ENCODE results near the gene MANBA.
"Not testable (repeated sequence)": the region's sequence is repeated elsewhere in the genome, so short reads cannot be mapped to it uniquely, and the experiment has no call there.

The MANBA gene

DNA sequence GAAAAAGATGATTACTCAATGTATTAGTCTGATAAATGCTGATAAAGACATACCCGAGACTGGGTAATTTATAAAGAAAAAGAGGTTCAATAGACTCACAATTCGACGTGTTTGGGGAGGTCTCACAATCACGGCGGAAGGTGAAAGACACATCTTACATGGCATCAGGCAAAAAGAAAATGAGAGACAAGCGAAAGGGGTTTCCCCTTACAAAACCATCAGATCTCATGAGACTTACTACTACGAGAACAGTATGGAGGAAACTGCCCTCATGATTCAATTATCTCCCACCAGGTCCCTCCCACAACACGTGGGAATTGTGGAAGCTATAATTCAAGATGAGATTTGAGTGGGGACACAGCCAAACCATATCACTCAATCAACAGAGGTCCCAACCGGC is 141.7 kb downstream of the MANBA start:
- not testable (repeated sequence) for DNase-seq

- DNase-seq = no peak
Observed at GRCh38 chr4:102616636-102617035, 144.1 kb downstream of the MANBA start.

- no peak for DNase-seq
Observed at GRCh38 chr4:102614801-102615200, 146.0 kb downstream of the MANBA start.

DNA sequence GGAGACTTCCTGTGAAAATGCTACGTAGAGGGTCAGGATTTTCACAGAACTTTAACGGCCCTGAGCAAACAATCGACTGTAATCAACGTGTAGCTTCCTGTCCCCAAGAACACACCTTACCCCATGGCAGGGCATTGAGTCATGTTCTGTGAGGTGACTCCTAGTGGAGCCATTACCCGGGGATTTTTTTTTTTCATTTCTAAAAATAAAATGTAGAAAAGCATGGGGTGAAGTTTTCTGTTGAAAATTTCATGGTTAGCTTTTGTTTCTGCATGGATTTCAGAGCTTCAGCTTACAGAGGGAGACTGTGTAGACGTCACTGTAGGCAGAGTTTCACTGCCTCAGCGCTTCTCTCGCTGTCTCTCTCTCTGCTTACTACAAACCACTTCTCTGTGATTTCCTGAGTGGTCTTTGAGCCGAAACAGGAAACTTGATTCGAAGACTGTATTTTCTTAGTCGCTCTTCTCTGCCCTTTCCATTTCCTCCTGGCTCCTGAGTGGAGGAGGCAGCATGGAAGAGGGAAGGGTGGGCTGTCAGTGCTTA is 147.9 kb downstream of the MANBA start:
- DNase-seq = peak; percentile 33 to 36

DNA sequence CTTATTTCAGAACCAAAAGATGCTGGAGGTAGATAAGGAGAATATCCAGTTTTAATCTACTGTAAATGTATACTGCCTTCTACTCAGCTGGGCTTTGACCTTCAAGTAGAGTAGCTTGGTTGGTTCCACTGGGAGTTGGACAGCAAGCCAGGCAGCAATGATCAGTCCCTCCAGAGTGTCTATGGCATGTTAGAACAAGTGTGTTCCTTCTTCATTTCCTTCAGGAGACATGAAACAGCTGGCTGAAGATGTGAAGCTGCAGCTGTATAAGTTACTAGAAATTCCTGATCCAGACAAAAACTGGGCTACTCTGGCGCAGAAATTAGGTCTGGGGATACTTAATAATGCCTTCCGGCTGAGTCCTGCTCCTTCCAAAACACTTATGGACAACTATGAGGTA is 148.6 kb downstream of the MANBA start:
- no peak for DNase-seq

DNA sequence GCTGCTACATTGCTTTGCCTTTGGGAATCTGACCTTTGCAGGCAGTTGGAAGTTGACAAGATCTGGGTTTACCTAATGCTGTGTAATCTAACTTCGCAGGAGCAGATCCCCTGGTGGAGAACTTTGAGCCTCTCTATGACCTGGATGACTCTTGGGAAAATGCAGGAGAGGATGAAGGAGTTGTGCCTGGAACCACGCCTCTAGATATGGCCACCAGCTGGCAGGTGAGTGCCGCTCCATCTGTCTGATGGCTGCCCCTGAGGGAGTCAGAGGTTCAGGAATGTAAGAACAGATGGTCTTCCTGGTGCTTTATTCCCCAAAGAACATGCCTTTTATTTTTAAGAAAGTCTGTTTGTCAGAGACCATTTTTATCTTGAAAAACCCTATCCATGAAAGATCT is 150.3 kb downstream of the MANBA start:
- DNase-seq = no peak

GRCh38 chr4:102610007-102610406 is 150.8 kb downstream of the MANBA start:
- peak in 1 of 2 experiments; percentile 26 for DNase-seq

GRCh38 chr4:102608190-102608589 is 152.6 kb downstream of the MANBA start:
- DNase-seq = no peak

- no peak for DNase-seq
Observed at GRCh38 chr4:102606846-102607450, 153.8 kb downstream of the MANBA start.

GRCh38 chr4:102606261-102606660 is 154.5 kb downstream of the MANBA start:
- no peak for DNase-seq

DNA sequence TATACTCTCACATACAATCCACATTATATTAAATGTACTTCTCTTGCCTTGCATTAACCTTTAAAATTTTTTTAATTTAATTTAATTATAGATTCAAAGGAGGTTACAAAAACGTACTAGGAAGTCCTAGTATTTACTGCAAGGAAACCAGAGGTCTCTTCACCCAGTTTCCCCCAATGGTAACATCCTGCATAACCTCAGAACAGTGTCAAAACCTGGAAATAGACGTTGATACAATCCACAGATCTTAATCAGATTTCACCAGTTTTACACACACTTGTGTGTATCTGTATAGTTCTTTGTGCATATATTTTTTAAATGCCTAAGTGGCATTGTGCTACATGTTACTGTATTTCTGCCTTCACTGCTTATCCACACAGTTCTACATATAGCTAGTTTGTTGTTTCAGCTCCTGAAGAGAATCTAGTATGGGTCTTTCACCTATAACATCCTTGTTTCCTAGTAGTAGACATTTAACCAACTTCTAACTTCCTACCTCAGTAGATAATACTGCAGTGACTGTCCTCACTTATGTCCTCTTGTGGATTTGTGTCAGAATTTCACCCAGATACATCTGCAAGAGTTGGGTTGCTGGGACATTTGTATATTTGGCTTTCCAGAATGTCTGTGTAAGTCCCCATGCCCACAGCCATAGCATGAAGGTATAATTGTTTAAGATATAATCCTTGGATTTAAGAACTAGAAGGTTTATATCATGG is 156.4 kb downstream of the MANBA start:
- DNase-seq = peak in 1 of 2 experiments; percentile 5

DNA sequence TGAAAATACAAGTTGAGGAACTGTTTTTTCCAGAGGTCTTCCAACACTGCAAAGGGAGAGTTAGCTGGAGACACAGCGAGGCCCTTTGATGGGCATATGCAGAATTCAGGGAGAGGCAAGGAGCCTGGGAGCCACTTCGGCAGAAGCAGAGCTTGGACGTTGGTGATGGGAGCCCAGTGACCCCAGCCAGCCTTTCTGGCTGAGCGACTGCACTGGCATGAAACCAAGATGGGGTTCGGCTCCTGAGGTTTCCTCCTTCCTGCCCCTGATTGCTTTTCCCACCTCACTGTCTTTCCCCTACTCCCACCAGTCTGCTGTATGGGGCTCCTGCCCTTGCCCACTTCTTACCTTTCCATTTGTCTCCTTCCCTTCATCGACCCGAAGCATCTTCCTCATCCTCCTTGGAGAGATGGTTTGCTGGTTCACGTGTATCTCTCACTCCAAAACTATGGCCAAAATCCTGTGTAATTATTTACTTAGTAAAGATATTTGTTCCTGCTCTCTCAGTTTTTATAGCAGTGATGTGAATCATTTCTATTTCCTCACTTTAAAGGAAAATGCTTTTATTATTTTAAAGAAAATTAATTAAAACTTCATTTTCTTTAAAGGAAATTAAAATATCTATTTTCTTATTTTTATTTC is 159.1 kb downstream of the MANBA start:
- no peak for DNase-seq

GRCh38 chr4:102600689-102601088 is 160.1 kb downstream of the MANBA start:
- DNase-seq = no peak

DNA sequence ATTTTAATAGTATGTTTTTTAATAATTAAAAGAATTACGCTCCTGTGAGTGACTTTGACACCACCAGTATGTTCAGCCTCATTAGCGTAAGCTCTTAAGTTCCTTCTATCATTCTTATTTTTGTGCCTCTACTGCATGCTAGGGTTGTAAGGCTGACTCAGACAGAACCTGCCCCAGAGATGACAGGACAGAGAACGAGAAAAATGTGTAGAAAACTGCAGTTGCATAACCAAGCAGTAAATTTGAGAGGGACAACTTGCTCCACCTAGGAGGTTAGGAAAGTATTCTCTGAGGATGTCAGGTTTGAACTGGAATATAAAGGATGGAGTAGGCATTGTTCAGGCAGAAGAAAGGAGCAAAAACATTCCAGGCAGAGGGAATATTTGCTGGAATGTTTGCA is 160.9 kb downstream of the MANBA start:
- no peak for DNase-seq

- no peak for DNase-seq
Observed at GRCh38 chr4:102599455-102599854, 161.3 kb downstream of the MANBA start.

DNA sequence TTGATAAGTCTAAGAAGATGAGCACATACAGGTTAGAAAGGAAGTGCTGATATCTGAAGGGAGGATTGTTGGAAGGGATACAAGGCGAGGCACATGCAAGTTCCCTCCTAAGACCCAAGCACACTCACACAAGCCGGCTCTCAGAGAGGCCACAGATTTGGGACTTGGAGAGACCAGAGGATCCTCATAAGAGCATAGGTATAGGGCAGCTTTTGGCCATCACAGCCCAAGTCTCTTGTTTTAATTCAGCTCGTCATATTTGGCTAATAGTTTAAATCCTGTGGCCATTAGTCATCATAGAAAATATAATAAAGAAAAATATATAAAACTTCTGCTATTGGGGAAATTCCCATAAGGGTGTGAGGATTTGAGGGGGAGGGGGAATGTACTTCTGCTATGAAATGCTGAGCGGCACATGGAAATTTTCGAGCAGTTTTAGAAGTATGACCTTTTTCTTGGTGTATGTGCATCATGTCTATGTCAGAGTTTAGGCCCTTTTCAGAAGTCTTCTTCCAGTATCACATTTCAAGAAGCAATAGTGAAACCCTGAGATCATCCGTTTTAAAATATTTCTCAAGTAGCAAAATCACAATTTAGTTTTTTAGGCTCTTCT is 161.9 kb downstream of the MANBA start:
- DNase-seq = no peak

GRCh38 chr4:102598086-102598761 is 162.5 kb downstream of the MANBA start:
- DNase-seq = no peak

GRCh38 chr4:102596532-102596931 is 164.2 kb downstream of the MANBA start:
- no peak for DNase-seq

- no peak for DNase-seq
Observed at GRCh38 chr4:102594000-102594399, 166.8 kb downstream of the MANBA start.

DNA sequence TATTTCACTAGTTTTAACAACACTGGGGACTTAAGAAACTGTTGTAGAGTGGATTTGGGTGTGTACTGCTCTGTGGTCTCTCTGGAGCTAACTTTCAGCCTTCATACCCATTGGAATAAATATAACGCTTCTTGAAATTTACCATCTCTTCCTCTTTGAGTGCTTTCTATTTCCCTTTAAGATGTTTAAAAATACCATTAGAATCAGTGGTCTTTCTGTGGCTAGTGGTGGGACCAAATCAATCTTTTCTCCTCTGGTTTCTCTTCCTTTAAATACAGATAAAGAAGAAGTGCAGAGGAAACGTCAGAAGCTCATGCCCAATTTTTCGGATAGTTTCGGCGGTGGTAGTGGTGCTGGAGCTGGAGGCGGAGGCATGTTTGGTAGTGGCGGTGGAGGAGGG is 167.6 kb downstream of the MANBA start:
- DNase-seq = no peak

- DNase-seq = no peak
Observed at GRCh38 chr4:102592256-102592655, 168.5 kb downstream of the MANBA start.

DNA sequence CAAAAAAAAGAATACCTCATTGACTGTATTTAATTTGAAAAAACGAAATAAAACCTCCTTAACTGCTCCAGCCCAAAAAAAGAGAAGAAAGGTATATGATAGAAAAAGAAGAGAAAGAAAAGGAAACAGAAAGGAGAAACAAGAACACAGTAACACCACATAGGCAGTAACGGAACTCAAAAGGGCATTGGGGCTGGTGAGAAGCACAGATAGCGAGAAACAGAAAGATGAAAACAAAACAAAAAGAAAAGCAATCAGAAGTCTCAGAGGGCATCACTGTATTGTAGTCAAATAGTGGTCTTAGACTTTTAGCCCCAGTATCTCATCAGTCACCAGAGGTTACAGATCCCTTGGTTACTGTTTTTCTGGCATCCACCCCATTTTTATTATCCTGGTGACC is 171.0 kb downstream of the MANBA start:
- no peak for DNase-seq

GRCh38 chr4:102586644-102587021 is 174.1 kb downstream of the MANBA start:
- DNase-seq = no peak
